SK-N-SH treated with all-trans-retinoic acid at 6 μM for 48 hours (cell line): ENCODE results near the gene ADRA1B.

ENCODE experiments used
- ATAC-seq: fragments of 200-7000 bp; cut with Tn5 transposase; 3 replicates; pipeline ENCODE4 v1.9.1; 2020; ENCODE audit warnings: mild to moderate bottlenecking, moderate library complexity
- ARNTL ChIP-seq: fragments of 450-650 bp; formaldehyde crosslinking; IDR thresholded peaks from 2 replicates; pipeline ENCODE4 v1.5.0; 2020; ENCODE audit warnings: low read depth, mild to moderate bottlenecking, moderate library complexity, borderline replicate concordance
- BACH2 ChIP-seq: fragments of 250-450 bp; sonication (Bioruptor Pico); IDR thresholded peaks from 2 replicates; pipeline ENCODE4 v1.9.0; 2021; ENCODE audit warnings: mild to moderate bottlenecking, borderline replicate concordance
- ESRRG ChIP-seq: fragments of 250-450 bp; sonication (Bioruptor Pico); IDR thresholded peaks from 2 replicates; pipeline ENCODE4 v1.6.1; 2021; ENCODE audit warnings: mild to moderate bottlenecking
- GLIS3 ChIP-seq: fragments of 250-450 bp; sonication (Bioruptor Pico); IDR thresholded peaks from 2 replicates; pipeline ENCODE4 v1.5.0; 2020; ENCODE audit warnings: mild to moderate bottlenecking, moderate library complexity
- OSR1 ChIP-seq: fragments of 250-450 bp; sonication (Bioruptor Pico); IDR thresholded peaks from 2 replicates; pipeline ENCODE4 v1.8.0; 2022; ENCODE audit warnings: moderate library complexity, mild to moderate bottlenecking, inconsistent platforms
- PPARA ChIP-seq: fragments of 250-450 bp; sonication (Bioruptor Pico); IDR thresholded peaks from 2 replicates; pipeline ENCODE4 v1.5.0; 2020; ENCODE audit warnings: mild to moderate bottlenecking, borderline replicate concordance
- RARB ChIP-seq: fragments of 250-450 bp; sonication (Bioruptor Pico); IDR thresholded peaks from 2 replicates; pipeline ENCODE4 v1.8.0; 2021; ENCODE audit warnings: mild to moderate bottlenecking, moderate library complexity
- SNAI2 ChIP-seq: fragments of 250-450 bp; sonication (Bioruptor Pico); IDR thresholded peaks from 2 replicates; pipeline ENCODE4 v1.5.0; 2020; ENCODE audit warnings: mild to moderate bottlenecking, moderate library complexity
- TCF4 ChIP-seq: fragments of 250-450 bp; sonication (Bioruptor Pico); IDR thresholded peaks from 2 replicates; pipeline ENCODE4 v1.8.0; 2021; ENCODE audit warnings: mild to moderate bottlenecking, moderate library complexity, borderline replicate concordance
- TOX ChIP-seq: fragments of 250-450 bp; sonication (Bioruptor Pico); IDR thresholded peaks from 2 replicates; pipeline ENCODE4 v1.8.0; 2021; ENCODE audit warnings: mild to moderate bottlenecking, moderate library complexity, borderline replicate concordance
- ZC3H10 ChIP-seq: fragments of 250-450 bp; sonication (Bioruptor Pico); IDR thresholded peaks from 2 replicates; pipeline ENCODE4 v1.5.1; 2021; ENCODE audit warnings: mild to moderate bottlenecking, moderate library complexity
- ZFP3 ChIP-seq: fragments of 250-450 bp; sonication (Bioruptor Pico); IDR thresholded peaks from 2 replicates; pipeline ENCODE4 v1.5.0; 2020; ENCODE audit warnings: mild to moderate bottlenecking, moderate library complexity
- ZFP30 ChIP-seq: fragments of 450-650 bp; formaldehyde crosslinking; IDR thresholded peaks from 2 replicates; pipeline ENCODE4 v1.5.0; 2022; ENCODE audit warnings: mild to moderate bottlenecking, moderate library complexity
- ZNF565 ChIP-seq: fragments of 450-650 bp; formaldehyde crosslinking; conservative IDR thresholded peaks from 2 replicates; pipeline ENCODE4 v1.5.0; 2020; ENCODE audit warnings: low read depth, mild to moderate bottlenecking, moderate library complexity
- ZNF70 ChIP-seq: fragments of 450-650 bp; formaldehyde crosslinking; IDR thresholded peaks from 2 replicates; pipeline ENCODE4 v1.5.0; 2020; ENCODE audit warnings: mild to moderate bottlenecking, moderate library complexity
- TF ChIP-seq, protein P1 (sequence below): fragments of 250-450 bp; sonication (Bioruptor Pico); IDR thresholded peaks from 2 replicates; pipeline ENCODE4 v1.5.0; 2020; ENCODE audit warnings: mild to moderate bottlenecking, moderate library complexity
- TF ChIP-seq, protein P2 (sequence below): fragments of 250-450 bp; sonication (Bioruptor Pico); IDR thresholded peaks from 2 replicates; pipeline ENCODE4 v1.8.0; 2021; ENCODE audit warnings: low read depth, mild to moderate bottlenecking, moderate library complexity, borderline replicate concordance
- TF ChIP-seq, protein P3 (sequence below): fragments of 250-450 bp; sonication (Bioruptor Pico); IDR thresholded peaks from 2 replicates; pipeline ENCODE4 v1.8.0; 2020; ENCODE audit warnings: mild to moderate bottlenecking, moderate library complexity, borderline replicate concordance

ADRA1B gene

DNA sequence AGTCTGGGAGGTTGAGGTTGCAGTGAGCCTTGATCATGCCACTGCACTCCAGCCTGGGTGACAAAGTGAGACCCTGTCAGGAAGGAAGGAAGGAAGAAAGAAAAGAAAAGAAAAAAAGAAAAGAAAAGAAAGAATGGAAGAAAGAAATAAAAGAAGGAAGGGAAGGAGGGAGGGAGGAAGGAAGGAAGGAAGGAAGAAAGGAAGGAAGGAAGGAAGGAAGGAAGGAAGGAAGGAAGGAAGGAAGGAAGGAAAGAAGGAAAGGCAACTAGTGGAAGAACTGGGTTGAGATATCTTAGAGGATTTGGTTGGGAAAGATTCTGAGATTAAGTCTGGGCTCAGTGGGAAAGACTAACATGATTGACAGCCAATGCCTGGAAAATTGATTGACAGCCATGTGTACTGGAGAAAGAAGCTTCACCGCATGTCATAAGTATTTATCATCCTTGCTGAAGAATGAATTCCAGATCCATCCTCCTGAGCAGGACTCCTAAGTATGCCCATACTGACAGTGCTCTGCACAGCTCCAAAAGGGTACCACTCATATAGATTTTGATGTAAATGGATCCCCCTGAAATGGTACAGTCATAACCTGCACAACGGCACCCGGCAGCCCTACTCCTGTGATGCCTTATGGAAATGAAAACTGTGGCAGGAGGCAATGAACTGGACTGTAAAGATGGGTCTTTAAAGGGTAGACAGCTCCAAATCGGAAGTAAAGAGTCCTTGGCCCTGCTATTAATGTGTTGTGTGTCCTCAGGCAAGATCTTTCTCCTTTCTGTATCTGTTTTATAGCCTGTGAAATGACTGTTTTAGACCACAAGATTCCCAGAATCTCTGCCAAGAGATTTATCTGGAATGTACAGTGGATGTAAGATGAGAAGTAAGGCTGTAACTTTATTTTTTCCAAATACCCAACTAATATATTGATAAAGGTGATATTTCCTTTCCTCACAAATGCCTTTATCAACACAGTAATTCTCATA lies 16.9 kb upstream of the ADRA1B start:
- TF ChIP-seq SNAI2 (CRISPR knock-in tag), result no peak
- TF ChIP-seq TOX (CRISPR knock-in tag), result no peak
- TF ChIP-seq GLIS3 (CRISPR knock-in tag), result no peak
- no peak for TF ChIP-seq ZNF565 (CRISPR knock-in tag)
- TF ChIP-seq ZNF70 (CRISPR knock-in tag), result no peak
- no peak for TF ChIP-seq PPARA
- no peak for TF ChIP-seq BACH2
- TF ChIP-seq, protein P1, sequence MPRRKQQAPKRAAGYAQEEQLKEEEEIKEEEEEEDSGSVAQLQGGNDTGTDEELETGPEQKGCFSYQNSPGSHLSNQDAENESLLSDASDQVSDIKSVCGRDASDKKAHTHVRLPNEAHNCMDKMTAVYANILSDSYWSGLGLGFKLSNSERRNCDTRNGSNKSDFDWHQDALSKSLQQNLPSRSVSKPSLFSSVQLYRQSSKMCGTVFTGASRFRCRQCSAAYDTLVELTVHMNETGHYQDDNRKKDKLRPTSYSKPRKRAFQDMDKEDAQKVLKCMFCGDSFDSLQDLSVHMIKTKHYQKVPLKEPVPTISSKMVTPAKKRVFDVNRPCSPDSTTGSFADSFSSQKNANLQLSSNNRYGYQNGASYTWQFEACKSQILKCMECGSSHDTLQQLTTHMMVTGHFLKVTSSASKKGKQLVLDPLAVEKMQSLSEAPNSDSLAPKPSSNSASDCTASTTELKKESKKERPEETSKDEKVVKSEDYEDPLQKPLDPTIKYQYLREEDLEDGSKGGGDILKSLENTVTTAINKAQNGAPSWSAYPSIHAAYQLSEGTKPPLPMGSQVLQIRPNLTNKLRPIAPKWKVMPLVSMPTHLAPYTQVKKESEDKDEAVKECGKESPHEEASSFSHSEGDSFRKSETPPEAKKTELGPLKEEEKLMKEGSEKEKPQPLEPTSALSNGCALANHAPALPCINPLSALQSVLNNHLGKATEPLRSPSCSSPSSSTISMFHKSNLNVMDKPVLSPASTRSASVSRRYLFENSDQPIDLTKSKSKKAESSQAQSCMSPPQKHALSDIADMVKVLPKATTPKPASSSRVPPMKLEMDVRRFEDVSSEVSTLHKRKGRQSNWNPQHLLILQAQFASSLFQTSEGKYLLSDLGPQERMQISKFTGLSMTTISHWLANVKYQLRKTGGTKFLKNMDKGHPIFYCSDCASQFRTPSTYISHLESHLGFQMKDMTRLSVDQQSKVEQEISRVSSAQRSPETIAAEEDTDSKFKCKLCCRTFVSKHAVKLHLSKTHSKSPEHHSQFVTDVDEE (CRISPR knock-in tag), result no peak
- TF ChIP-seq, protein P2, sequence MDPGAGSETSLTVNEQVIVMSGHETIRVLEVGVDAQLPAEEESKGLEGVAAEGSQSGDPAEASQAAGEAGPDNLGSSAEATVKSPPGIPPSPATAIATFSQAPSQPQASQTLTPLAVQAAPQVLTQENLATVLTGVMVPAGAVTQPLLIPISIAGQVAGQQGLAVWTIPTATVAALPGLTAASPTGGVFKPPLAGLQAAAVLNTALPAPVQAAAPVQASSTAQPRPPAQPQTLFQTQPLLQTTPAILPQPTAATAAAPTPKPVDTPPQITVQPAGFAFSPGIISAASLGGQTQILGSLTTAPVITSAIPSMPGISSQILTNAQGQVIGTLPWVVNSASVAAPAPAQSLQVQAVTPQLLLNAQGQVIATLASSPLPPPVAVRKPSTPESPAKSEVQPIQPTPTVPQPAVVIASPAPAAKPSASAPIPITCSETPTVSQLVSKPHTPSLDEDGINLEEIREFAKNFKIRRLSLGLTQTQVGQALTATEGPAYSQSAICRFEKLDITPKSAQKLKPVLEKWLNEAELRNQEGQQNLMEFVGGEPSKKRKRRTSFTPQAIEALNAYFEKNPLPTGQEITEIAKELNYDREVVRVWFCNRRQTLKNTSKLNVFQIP (CRISPR knock-in tag), result no peak
- TF ChIP-seq ZFP30 (CRISPR knock-in tag), result no peak
- TF ChIP-seq TCF4 (CRISPR knock-in tag), result no peak
- no peak for TF ChIP-seq ARNTL (CRISPR knock-in tag)
- TF ChIP-seq OSR1 (CRISPR knock-in tag), result no peak
- peak; percentile 86 for ATAC-seq

DNA sequence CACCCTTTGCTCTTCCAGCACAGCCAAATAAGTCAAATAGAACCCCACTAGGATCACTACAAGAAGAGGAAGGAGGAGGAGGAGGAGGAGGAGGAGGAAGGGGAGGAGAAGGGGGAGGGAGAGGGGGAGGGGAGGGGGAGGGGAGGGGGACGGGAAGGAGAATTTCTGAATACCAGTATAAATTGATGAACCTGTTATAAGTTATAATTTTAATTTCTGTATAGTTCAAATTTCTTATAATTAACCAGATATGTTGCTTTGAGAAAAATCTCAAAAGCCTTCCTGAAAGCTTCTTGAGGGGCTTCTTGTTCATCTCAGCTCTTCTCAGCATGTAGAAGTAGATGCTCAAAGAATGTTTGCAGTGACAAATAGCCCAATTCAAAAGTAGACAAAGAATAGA lies 15.0 kb upstream of the ADRA1B start:
- ATAC-seq, result no peak
- TF ChIP-seq, protein P2 (CRISPR knock-in tag), result no peak
- TF ChIP-seq BACH2, result no peak

DNA sequence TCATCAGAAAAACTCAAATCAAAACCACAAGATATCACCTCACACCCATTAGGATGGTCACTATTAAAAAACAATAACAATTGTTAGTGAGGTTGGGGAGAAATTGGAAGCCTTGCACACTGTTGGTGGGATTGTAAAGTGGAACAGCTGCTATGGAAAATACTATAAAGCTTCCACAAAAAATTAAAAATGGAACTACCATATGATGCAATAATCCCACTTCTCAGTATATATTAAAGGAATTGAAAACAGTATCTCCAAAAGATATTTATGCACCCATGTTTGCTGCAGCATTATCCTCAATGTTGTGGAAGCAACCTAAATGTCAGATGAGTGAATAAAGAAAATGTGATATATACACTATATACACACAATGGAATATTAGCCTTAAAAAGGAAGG lies 14.5 kb upstream of the ADRA1B start:
- TF ChIP-seq ZFP30 (CRISPR knock-in tag) (no peak), RARB (CRISPR knock-in tag) (no peak), ZNF70 (CRISPR knock-in tag) (no peak)
- TF ChIP-seq, all 23 proteins: peak for 0
- no peak for ATAC-seq

DNA sequence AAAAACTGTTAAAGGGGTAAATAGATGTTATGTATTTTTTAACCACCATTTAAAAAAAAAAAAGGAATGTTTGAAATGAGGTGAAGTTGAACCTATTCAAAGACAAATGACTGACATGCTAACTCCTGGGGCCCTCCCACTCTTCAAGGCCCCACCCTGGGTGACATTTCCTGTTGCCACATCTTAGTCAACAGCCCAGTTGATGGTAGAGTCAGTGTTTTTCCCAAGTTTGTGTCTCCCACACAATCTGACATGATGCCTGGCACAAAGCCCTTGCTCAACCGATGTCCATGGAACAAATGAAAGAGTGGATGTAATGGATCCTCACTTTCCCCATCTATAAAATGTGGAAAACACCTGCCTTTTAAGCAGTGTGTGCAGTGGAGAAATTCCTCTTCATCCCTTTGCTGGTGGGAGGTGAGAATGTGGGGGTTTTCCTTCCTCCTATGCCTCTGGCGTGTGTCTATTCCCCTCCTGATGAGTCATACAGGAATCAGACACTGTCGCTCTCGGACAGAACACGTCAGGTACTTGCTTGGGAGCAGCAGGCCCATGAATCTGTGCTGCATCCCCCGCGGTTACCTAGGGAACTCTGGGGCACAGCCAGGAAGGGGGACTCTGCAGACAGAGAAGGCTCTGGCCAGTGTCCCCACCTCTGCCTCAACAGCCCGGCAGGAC lies 13.7 kb upstream of the ADRA1B start:
- ATAC-seq, result peak; percentile 51
- TF ChIP-seq ZC3H10 (CRISPR knock-in tag) (no peak), TOX (CRISPR knock-in tag) (no peak), ARNTL (CRISPR knock-in tag) (no peak), TCF4 (CRISPR knock-in tag) (no peak), GLIS3 (CRISPR knock-in tag) (no peak), ZFP30 (CRISPR knock-in tag) (no peak), ZFP3 (no peak), PPARA (no peak), OSR1 (CRISPR knock-in tag) (no peak), ESRRG (CRISPR knock-in tag) (no peak), ZNF565 (CRISPR knock-in tag) (no peak)
- TF ChIP-seq, protein P3, sequence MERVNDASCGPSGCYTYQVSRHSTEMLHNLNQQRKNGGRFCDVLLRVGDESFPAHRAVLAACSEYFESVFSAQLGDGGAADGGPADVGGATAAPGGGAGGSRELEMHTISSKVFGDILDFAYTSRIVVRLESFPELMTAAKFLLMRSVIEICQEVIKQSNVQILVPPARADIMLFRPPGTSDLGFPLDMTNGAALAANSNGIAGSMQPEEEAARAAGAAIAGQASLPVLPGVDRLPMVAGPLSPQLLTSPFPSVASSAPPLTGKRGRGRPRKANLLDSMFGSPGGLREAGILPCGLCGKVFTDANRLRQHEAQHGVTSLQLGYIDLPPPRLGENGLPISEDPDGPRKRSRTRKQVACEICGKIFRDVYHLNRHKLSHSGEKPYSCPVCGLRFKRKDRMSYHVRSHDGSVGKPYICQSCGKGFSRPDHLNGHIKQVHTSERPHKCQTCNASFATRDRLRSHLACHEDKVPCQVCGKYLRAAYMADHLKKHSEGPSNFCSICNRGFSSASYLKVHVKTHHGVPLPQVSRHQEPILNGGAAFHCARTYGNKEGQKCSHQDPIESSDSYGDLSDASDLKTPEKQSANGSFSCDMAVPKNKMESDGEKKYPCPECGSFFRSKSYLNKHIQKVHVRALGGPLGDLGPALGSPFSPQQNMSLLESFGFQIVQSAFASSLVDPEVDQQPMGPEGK (CRISPR knock-in tag), result no peak
- TF ChIP-seq, protein P1 (CRISPR knock-in tag), result no peak
